Measurements from ENCODE around the gene ZNF778.
"Not testable (repeated sequence)": the region's sequence is repeated elsewhere in the genome, so short reads cannot be mapped to it uniquely, and the experiment has no call there.

ZNF778 gene

GRCh38 chr16:89183463-89183862 lies 34.0 kb upstream of the ZNF778 start:
- DNase-seq (ENCODE audit: low read depth): no peak

- DNase-seq (ENCODE audit: low read depth): no peak
Measured at GRCh38 chr16:89183975-89184676, 33.4 kb upstream of the ZNF778 start.

DNA sequence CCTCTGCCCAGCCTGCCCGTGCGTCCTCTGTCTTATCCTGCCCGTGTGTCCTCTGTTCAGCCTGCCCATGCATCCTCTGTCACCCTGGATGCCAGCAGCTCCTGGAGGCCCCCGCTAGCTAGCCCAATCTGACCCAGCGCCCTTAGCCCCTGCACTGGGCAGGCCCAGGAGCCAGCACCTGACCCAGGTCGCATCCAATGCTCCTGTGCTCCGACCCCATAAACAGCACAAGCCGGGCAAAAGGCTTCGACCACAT lies 32.9 kb upstream of the ZNF778 start:
- DNase-seq (ENCODE audit: low read depth): no peak

- no peak for DNase-seq (ENCODE audit: low read depth)
Measured at GRCh38 chr16:89184933-89185794, 32.3 kb upstream of the ZNF778 start.

DNA sequence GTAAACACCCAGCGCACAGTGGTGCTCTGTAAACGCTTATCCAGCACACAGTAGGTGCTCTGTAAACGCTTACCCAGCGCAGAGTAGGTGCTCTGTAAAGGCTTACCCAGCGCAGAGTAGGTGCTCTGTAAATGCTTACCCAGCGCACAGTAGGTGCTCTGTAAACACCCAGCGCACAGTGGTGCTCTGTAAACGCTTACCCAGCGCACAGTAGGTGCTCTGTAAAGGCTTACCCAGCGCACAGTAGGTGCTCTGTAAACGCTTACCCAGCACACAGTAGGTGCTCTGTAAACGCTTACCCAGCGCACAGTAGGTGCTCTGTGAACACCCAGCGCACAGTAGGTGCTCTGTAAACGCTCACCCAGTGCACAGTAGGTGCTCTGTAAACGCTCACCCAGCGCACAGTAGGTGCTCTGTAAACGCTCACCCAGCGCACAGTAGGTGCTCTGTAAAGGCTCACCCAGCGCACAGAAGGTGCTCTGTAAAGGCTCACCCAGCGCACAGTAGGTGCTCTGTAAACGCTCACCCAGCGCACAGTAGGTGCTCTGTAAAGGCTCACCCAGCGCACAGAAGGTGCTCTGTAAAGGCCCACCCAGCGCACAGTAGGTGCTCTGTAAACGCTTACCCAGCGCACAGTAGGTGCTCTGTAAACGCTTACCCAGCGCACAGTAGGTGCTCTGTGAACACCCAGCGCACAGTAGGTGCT lies 31.5 kb upstream of the ZNF778 start:
- DNase-seq (ENCODE audit: low read depth): not testable (repeated sequence)

DNA sequence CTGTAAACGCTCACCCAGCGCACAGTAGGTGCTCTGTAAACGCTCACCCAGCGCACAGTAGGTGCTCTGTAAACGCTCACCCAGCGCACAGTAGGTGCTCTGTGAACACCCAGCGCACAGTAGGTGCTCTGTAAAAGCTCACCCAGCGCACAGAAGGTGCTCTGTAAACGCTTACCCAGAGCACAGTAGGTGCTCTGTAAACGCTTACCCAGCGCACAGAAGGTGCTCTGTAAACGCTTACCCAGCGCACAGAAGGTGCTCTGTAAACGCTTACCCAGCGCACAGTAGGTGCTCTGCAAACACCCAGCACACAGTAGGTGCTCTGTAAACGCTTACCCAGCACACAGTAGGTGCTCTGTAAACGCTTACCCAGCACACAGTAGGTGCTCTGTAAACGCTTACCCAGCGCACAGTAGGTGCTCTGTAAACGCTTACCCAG lies 30.9 kb upstream of the ZNF778 start:
- DNase-seq (ENCODE audit: low read depth): not testable (repeated sequence)

DNA sequence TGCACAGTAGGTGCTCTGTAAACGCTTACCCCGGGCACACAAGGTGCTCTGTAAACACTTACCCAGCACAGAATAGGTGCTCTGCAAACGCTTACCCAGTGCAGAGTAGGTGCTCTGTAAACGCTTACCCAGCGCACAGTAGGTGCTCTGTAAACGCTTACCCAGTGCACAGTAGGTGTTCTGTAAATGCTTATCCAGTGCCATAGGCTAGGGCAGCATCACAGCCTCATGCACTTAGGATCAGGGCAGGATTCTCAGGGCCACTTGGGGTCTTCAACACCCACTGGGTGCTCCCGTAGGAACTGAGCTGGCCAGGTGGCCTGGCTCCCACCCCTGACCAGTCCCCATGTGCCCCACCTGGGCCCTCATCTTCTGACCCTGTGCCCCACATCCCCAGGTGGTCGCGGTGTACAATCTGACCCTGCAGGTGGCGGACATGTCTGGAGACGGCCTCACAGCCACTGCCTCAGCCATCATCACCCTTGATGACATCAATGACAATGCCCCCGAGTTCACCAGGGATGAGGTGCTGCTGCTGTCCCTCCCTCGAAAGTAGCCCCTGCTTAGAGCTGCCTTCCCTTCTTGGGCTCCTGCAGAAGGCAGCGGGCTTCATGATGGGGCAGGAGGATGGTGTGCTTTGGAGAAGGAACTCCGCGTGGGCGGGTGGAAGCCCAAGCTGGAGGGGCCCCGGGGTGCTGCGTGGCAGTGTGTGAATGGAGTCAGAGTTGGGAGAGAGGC lies 30.3 kb upstream of the ZNF778 start:
- no peak for DNase-seq (ENCODE audit: low read depth)

DNA sequence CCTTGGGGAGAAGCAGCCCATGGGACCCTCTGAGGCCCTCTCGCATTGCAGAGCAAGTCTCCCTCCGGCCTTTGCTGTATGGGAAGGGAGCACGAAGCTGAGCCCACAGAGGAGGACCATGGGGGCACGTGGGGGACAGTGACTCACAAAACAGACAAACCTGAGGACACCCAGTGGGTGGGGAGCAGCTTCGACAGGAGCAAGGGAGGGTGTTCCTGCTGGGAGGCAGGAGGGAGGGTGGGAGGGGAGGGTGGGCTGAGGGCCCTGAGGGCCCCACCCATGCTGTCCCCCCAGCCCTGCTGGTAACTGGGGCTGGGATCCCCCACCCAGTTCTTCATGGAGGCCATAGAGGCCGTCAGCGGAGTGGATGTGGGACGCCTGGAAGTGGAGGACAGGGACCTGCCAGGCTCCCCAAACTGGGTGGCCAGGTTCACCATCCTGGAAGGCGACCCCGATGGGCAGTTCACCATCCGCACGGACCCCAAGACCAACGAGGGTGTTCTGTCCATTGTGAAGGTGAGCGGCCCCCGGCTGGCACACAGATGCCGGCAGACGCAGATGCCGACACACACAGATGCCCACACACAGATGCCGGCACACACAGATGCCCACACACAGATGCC lies 29.6 kb upstream of the ZNF778 start:
- no peak for DNase-seq (ENCODE audit: low read depth)

DNA sequence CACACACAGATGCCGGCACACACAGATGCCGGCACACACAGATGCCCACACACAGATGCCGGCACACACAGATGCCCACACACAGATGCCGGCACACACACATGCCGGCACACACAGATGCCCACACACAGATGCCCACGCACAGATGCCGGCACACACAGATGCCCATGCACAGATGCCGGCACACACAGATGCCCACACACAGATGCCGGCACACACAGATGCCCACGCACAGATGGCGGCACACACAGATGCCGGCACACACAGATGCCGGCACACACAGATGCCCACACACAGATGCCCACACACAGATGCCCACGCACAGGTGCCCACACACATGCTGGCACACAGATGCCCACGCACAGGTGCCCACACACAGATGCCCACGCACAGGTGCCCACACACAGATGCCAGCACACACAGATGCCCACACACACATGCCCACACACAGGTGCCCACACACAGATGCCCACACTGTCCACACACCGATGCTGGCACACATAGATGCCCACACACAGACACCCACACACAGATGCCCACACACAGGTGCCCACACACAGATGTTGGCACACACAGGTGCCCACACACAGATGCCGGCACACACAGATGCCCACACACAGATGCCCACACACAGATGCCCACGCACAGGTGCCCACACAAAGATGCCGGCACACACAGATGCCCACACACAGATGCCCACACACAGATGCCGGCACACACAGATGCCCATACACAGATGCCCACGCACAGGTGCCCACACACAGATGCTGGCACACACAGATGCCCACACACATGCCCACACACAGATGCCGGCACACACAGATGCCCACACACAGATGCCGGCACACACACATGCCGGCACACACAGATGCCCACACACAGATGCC lies 28.8 kb upstream of the ZNF778 start:
- not testable (repeated sequence) for DNase-seq (ENCODE audit: low read depth)

- DNase-seq (ENCODE audit: low read depth): no peak
Measured at GRCh38 chr16:89189358-89190025, 28.0 kb upstream of the ZNF778 start.

GRCh38 chr16:89190150-89190958 lies 27.1 kb upstream of the ZNF778 start:
- DNase-seq (ENCODE audit: low read depth): no peak

GRCh38 chr16:89191033-89191900 lies 26.2 kb upstream of the ZNF778 start:
- DNase-seq (ENCODE audit: low read depth): no peak

DNA sequence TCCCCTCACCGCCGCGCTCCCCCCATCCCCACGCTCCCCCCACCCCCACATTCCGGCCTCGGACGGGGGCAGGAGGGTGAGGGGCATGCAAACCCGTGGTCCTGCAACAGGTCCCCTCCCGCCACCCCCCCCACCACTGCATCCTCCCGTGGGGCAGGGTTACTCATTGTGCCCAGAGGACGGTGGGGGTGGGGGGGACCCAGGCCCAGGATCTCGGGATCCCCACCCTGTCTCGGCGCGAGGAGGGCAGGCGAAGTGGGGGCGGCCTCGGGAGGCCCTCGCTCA lies 25.7 kb upstream of the ZNF778 start:
- DNase-seq (ENCODE audit: low read depth): no peak

DNA sequence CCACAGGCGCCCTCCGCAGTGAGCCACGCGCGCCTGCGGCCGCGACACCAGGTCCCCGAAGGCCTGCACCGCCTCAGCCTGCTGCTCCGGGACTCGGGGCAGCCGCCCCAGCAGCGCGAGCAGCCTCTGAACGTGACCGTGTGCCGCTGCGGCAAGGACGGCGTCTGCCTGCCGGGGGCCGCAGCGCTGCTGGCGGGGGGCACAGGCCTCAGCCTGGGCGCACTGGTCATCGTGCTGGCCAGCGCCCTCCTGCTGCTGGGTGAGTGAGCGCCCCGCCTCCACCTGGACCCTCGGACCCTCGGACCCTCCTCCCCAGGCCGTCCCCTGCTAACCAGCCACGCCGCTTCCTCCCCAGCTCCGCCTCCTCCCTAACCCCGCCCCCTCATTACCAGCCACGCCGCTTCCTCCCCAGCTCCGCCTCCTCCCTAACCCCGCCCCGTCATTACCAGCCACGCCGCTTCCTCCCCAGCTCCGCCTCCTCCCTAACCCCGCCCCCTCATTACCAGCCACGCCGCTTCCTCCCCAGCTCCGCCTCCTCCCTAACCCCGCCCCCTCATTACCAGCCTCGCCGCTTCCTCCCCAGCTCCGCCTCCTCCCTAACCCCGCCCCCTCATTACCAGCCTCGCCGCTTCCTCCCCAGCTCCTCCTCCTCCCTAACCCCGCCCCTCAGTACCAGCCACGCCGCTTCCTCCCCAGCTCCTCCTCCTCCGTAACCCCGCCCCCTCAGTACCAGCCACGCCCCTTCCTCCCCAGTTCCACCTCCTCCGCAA lies 25.1 kb upstream of the ZNF778 start:
- peak; percentile 73 for DNase-seq (ENCODE audit: low read depth)

DNA sequence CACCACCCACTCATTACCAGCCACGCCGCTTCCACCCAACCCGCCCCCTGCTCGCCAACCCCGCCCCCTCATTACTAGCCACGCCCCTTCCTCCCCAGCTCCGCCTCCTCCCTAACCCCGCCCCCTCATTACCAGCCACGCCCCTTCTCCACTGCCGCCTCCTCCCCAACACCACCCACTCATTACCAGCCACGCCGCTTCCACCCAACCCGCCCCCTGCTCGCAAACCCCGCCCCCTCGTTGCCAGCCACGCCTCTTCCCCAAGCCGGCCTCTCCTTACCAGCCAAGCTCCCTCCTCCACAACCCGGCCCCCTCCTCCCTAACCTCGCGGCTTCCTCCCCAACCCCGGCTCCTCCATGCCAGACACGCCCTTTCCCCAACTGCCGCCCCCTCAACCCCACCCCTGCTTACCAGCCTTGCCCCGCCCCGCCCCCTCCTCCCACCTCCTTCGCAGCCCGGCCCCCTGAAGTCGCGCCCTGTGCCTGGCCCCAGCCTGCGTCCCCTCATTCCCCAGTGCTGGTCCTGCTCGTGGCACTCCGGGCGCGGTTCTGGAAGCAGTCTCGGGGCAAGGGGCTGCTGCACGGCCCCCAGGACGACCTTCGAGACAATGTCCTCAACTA lies 24.4 kb upstream of the ZNF778 start:
- DNase-seq (ENCODE audit: low read depth): peak; percentile 44

DNA sequence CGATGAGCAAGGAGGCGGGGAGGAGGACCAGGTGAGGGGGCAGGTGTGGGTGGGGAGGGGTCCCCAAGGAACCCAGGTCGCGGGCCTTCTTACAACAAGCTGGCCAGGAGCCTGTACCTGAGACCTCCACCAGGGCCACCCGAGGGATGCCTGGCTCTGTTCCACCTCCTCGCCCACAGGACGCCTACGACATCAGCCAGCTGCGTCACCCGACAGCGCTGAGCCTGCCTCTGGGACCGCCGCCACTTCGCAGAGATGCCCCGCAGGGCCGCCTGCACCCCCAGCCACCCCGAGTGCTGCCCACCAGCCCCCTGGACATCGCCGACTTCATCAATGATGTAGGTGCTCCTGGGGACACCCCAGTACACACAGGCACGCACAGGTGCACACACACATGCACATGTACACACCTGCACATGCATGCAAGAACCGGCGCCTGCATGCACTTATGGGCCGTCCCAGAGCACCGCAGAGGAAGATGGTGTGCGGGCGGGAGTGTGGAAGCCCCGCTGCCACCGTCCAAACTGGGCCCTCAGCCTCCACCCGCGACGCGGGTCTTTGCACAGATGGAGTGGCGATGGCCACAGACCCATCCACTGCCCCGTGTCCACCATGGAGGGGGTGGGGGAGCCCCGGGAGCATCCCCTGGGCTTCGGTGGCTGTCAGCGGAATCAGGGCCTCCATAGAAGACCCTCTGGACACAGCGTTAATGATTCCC lies 23.8 kb upstream of the ZNF778 start:
- no peak for DNase-seq (ENCODE audit: low read depth)

Measured in T-helper 22 cell (primary cell).